Mucosa of gallbladder (tissue), 1 donor: ENCODE measurements around the gene MCF2L2. TPM values are rescaled to one million over a fixed set of nuclear protein-coding genes. Genes with fewer than 3 reads are reported as not detected.
"Not testable (repeated sequence)": the region's sequence is repeated elsewhere in the genome, so short reads cannot be mapped to it uniquely, and the experiment has no call there.

Experiments
- DNase-seq: peaks from one replicate; pipeline ENCODE4 v3.0.0-alpha.2; 2020; ENCODE audit warnings: low spot score
- total RNA-seq: library from RNA; stranded (reverse); gene quantifications from one replicate; pipeline ENCODE4 v1.2.1, GENCODE V29; 2021
- donor health status: DM: no; HTN: no; CAD: no.

Gene MCF2L2
- total RNA-seq, 1 donor from 2014 or later, result 1.8 TPM

DNA sequence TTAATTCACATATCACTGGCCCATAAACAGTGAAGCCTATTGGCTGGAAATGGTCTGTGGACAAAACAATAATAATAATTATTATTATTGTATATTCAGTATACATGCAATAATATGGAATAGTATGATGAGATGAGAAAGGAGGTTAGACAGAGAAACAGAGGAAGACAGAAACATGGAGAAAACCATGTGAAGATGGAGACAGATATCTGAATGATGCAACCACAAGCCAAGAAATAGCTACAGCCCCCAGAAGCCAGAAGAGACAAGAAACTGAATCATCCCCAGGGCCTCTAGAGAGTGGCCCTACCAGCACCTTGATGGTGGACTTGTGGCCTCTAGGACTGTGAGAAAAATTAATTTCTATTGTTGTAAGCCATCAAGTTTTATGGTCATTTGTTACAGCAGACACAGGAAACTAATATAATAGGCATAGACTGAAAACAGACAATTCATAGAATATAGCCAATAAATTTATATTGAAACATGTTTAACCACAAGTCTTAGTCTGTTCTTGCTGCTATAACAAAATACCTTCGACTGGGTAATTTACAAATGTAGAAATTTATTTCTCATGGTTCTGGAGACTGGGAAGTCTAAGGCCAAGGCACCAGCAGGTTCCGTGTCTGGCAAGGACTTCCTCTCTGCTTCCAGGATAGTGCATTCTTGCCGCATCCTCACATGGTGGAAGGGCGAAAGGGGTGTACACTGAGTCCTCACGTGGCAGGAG is 31.6 kb downstream of the MCF2L2 start:
- DNase-seq, result no peak

- DNase-seq, result no peak
These were observed 34.3 kb downstream of the MCF2L2 start for GRCh38 chr3:183394150-183394549.

GRCh38 chr3:183393625-183394024 is 34.8 kb downstream of the MCF2L2 start:
- no peak for DNase-seq

- DNase-seq, result no peak
These were observed 36.0 kb downstream of the MCF2L2 start for GRCh38 chr3:183392186-183393034.

DNA sequence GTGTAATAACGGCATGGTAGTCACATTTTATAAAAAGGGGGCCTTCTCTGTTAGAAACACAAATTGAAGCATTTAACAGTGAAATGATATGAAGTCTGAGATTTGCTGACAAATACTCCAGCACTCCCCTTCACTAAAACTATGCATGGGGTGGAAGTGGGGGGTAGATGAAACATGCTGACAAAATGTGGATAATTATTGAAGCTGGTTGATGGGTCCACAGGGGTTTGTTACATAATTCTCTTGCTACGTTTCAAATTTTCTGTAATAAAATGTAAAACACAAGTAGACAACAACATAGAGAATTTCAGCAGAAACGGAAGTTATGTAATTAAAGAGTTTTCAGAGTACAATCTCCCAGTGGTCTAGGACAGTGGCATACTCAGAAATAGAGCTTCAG is 37.0 kb downstream of the MCF2L2 start:
- no peak for DNase-seq

DNA sequence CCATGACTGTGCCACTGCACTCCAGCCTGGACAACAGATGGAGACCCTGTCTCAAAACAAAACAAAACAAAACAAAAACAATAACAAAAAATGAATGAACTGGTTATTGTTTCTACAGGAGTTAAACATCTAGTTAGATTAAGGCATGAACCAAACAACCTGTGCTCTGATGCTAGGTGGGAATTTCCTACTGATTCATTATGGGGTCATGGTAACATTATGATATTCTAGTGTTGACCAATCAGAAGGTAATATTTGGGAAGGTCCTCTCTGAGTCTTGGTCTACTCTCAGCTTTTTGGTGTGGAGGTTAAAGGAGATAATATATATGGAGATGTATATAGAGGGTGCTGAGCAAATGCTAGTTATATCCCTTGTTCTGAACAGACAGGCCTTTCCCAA is 37.6 kb downstream of the MCF2L2 start:
- no peak for DNase-seq

GRCh38 chr3:183388213-183388895 is 40.1 kb downstream of the MCF2L2 start:
- DNase-seq, result no peak

GRCh38 chr3:183387797-183388196 is 40.6 kb downstream of the MCF2L2 start:
- DNase-seq, result no peak

GRCh38 chr3:183386651-183387050 is 41.8 kb downstream of the MCF2L2 start:
- DNase-seq, result no peak

DNA sequence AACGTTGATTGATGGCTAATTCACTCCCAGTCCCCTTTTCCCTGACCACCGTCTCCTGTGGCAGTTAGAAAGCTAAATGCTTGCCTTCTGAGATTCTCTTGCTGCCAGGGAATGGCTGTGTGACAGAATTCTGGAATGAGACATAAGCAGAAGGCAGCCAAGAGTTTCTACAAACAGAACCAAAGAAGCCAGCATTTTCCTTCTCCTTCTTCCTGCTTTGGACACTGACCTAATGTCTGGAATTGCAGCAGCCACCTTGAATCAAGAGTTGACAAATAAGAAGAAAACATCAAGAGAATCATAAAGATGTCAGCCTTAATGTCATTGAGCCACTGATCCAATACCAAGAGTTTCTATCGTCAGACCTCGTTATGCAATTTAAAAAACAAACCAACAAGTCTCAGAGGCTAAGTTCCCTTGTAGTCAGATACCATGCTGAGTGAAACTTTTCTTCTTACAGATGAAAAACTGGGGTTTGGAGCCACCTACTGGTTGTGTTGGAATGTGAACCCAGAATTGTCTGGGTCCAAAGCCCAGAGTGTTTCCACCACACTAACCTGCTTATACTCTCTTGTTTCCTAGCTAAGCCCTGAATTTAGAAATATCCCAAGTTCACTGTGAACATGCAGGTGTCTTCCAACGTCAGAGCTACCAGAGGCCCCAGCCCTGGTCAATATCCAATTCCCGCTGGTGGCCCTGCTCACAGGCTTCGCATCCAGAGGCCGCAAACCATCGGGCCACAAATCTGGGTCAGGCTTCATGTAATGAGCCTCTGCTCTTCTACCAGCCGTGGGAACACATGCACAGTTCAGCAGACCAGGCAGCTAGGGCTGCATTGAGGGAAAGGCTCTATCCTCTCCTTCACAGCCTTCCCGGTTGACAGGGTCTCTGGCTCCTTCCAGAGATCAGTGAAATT is 42.5 kb downstream of the MCF2L2 start:
- peak; percentile 73 for DNase-seq

GRCh38 chr3:183381673-183382072 is 46.7 kb downstream of the MCF2L2 start:
- no peak for DNase-seq

DNA sequence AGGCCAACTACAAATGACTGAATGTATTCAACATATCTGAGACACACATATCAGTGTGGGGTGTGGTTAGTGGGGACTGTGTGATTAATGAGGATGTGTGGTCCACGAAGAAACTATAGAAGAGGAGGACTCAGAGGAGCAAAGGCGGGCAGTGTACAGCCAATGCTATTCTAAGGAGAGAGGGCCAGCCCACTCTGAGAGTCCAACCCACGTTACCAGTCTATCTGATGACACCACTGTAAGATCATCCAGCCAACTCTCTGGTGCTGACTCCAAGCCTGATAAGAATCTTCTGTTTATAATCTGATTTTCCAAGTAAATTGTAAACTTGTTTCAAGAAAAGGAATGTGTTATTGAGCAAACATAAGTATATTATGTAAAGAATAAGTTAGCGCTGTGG is 47.2 kb downstream of the MCF2L2 start:
- DNase-seq, result no peak

GRCh38 chr3:183378951-183379350 is 49.5 kb downstream of the MCF2L2 start:
- no peak for DNase-seq

DNA sequence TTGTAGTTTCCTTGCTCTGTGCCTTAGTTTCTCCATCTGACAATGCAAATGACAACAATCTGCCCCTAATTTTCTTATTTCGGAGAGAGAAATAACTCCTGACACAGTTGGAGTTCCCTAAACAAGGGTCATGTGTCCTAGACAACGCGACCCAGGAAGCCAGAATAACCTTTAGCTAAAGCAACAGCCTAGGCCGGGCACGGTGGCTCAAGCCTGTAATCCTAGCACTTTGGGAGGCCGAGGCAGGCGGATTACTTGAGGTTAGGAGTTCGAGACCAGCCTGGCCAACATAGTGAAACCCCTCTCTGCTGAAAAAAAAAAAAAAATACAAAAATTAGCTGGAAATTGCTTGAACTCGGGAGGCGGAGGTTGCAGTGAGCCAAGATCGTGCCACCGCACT is 49.9 kb downstream of the MCF2L2 start:
- DNase-seq, result no peak

GRCh38 chr3:183378008-183378407 is 50.4 kb downstream of the MCF2L2 start:
- no peak for DNase-seq

DNA sequence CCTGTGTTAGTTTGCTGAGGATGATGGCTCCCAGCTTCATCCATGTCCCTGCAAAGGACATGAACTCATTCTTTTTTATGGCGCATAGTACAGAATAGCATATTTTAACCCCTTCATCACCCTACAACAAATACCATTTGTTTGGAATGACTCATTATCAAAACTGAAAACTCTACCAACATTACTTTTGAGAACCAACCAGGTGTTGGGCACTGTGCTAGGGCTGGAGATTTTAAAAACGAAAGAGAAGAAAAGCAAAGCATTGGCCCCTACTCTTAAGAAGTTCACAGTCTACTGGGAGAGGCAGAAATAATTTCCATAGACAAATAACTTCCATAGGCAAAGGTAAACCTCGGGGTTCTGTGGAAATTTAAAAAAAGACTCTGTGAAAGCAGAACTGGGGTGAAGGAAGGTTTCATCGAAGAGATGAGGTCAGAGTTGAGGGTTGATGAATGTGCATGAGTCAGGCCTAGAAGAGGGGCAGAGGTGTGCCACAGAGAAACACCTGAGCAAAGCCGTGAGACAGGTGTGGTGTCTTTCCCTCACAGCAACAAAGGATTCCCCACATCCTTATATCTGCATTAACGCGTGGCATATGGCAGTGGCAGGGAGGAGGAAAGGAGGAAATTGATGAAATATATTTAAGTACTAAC is 51.0 kb downstream of the MCF2L2 start:
- DNase-seq, result no peak

GRCh38 chr3:183375787-183376186 is 52.6 kb downstream of the MCF2L2 start:
- no peak for DNase-seq

DNA sequence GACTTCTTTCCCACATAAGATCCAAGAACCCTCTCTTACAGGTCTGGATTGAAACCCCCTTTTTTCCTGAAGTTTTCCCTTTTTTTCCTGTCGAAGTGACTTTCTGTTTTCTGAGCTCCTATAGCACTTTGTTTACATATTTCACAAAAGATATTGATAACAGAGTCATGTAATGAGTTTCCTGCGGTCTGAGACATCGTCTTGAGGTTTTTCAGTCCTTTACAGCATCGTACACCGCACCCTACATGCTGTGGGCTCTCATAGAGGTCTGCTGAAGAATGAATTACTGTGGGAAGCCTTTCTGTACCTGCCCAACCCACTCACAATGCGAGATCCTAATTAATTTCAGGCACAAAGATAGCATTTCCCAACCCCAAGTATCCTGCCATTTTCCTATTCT is 53.1 kb downstream of the MCF2L2 start:
- DNase-seq, result no peak

DNA sequence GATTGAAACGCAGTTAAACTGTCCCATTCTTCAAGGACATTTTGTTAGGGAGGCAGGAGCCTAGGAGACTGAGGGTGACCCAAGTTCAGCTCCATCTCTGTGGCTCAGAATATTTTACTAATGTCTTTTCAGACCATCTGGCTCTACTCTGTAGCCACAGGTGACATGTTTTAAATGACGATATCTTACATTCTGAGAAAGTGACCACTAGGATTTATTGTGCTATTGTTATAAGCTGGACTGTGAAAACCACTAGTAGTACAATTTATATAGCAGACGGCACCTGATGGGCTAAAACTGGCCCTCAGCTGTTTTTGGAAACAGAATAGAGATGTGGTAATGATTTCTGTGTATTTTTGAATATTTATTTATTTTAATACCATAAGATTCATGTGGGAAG is 55.5 kb downstream of the MCF2L2 start:
- DNase-seq, result no peak

DNA sequence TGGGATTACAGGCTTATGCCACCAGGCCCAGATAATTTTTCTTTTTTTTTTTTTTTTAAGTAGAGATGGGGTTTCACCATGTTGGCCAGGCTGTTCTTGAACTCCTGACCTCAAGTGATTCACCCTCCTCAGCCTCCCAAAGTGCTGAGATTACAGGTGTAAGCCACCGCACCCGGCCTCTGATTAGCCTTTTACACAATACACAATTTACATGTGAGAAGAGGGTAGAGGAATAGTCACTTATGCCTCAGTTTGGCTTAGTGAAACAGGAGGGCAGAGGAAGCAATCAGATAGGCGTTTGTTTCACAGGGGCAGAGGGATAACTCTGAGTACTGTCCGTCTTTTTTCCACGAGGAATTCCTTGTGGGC is 56.8 kb downstream of the MCF2L2 start:
- not testable (repeated sequence) for DNase-seq

- DNase-seq, result no peak
These were observed 58.0 kb downstream of the MCF2L2 start for GRCh38 chr3:183370391-183370790.
